ENCODE results near the gene KCNJ9.

KCNJ9 gene

GRCh38 chr1:160112357-160112756 lies 31.0 kb downstream of the KCNJ9 start:
- H3K36me3 ChIP-seq (ENCODE audit: control insufficient read depth, insufficient read depth, low read length): no peaks in the 10 kb centered on the region
- H3K27me3 ChIP-seq (replicated peaks; ENCODE audit: control insufficient read depth, insufficient read depth, low read length): peaks cover 1% of the 10 kb centered on the region
- DNase-seq (ENCODE audit: extremely low read depth, insufficient read length): no peak
- no peak overlapping the region for H3K4me3 ChIP-seq (replicated peaks; ENCODE audit: low read depth, low read length)
- no peak for TF ChIP-seq CTCF (IDR thresholded peaks at IDR 0.05; ENCODE audit: insufficient read depth, low read length, poor library complexity, severe bottlenecking)

- H3K4me3 ChIP-seq (replicated peaks; ENCODE audit: low read depth, low read length): no peak overlapping the region
- peaks cover 1% of the 10 kb centered on the region for H3K27me3 ChIP-seq (replicated peaks; ENCODE audit: control insufficient read depth, insufficient read depth, low read length)
- TF ChIP-seq CTCF (IDR thresholded peaks at IDR 0.05; ENCODE audit: insufficient read depth, low read length, poor library complexity, severe bottlenecking): no peak
- no peak for DNase-seq (ENCODE audit: extremely low read depth, insufficient read length)
- H3K36me3 ChIP-seq (ENCODE audit: control insufficient read depth, insufficient read depth, low read length): no peaks in the 10 kb centered on the region
These were observed 32.1 kb downstream of the KCNJ9 start for GRCh38 chr1:160113407-160113806.

- DNase-seq (ENCODE audit: extremely low read depth, insufficient read length): no peak
- Histone ChIP-seq H3K27me3 (replicated peaks; ENCODE audit: control insufficient read depth, insufficient read depth, low read length) (peaks cover 1% of the 10 kb centered on the region), H3K36me3 (ENCODE audit: control insufficient read depth, insufficient read depth, low read length) (no peaks in the 10 kb centered on the region), H3K4me3 (replicated peaks; ENCODE audit: low read depth, low read length) (no peak overlapping the region)
- no peak for TF ChIP-seq CTCF (IDR thresholded peaks at IDR 0.05; ENCODE audit: insufficient read depth, low read length, poor library complexity, severe bottlenecking)
These were observed 32.7 kb downstream of the KCNJ9 start for GRCh38 chr1:160114085-160114484.

- Histone ChIP-seq H3K27me3 (replicated peaks; ENCODE audit: control insufficient read depth, insufficient read depth, low read length) (peaks cover 1% of the 10 kb centered on the region), H3K4me3 (replicated peaks; ENCODE audit: low read depth, low read length) (no peak within 1 kb of the TSS), H3K36me3 (ENCODE audit: control insufficient read depth, insufficient read depth, low read length) (no peaks in the 10 kb centered on the region)
- DNase-seq (ENCODE audit: extremely low read depth, insufficient read length): no peak
- TF ChIP-seq CTCF (IDR thresholded peaks at IDR 0.05; ENCODE audit: insufficient read depth, low read length, poor library complexity, severe bottlenecking): no peak
These were observed 34.4 kb downstream of the KCNJ9 start, which contains the start of gene ATP1A2 for GRCh38 chr1:160115545-160116282. Gene ATP1A2, plus strand, starts transcription at chr1:160115759. Its CDS starts 103 bp downstream, at chr1:160115862.

- H3K36me3 ChIP-seq (ENCODE audit: control insufficient read depth, insufficient read depth, low read length): no peaks in the 10 kb centered on the region
- peaks cover 1% of the 10 kb centered on the region for H3K27me3 ChIP-seq (replicated peaks; ENCODE audit: control insufficient read depth, insufficient read depth, low read length)
- H3K4me3 ChIP-seq (replicated peaks; ENCODE audit: low read depth, low read length): no peak overlapping the region
- no peak for DNase-seq (ENCODE audit: extremely low read depth, insufficient read length)
- TF ChIP-seq CTCF (IDR thresholded peaks at IDR 0.05; ENCODE audit: insufficient read depth, low read length, poor library complexity, severe bottlenecking): no peak
These were observed 35.2 kb downstream of the KCNJ9 start for GRCh38 chr1:160116283-160117147.

Data from GM06990 (cell line).